Putamen (tissue), 1 donor: ENCODE measurements around the gene SIL1.

Experiments
- DNase-seq: peaks from one replicate; pipeline ENCODE4 v3.0.0-alpha.2; 2016; ENCODE audit warnings: low spot score

Gene SIL1

DNA sequence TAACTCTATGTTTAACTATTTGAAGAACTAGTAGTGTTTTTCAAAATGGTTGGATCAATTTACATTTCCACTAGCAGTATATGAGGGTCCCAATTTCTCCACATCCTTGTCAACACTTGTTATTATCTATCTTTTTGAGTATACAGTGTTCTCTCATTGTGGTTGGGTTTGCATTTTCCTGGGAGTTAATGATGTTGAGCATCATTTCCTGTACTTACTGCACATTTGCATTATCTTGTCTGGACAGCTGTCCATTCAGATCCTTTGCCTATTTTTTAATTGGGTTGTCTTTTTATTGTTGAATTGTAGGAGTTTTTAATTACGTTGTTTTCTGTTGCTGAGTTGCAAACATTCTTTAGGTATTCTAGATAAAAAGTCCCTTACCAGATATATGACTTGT, 219.6 kb downstream of the SIL1 start:
- no peak for DNase-seq

DNA sequence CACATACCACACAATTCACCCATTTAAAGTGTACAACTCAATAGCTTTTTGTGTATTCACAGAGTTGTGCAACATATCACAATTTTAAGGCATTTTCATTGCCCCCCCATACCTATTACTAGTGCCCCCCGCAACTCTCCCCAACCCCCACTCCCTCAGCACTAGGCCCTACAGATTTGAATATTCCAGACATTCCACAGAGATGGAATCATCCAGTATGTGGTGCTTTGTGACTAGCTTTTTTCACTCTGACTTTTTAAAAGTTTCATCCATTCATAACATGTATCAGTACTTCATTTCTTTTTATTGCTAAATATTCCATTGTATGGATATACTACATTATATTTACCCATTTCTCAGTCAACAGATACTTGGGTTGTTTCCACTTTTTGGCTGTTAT, 220.1 kb downstream of the SIL1 start:
- DNase-seq, result no peak

DNA sequence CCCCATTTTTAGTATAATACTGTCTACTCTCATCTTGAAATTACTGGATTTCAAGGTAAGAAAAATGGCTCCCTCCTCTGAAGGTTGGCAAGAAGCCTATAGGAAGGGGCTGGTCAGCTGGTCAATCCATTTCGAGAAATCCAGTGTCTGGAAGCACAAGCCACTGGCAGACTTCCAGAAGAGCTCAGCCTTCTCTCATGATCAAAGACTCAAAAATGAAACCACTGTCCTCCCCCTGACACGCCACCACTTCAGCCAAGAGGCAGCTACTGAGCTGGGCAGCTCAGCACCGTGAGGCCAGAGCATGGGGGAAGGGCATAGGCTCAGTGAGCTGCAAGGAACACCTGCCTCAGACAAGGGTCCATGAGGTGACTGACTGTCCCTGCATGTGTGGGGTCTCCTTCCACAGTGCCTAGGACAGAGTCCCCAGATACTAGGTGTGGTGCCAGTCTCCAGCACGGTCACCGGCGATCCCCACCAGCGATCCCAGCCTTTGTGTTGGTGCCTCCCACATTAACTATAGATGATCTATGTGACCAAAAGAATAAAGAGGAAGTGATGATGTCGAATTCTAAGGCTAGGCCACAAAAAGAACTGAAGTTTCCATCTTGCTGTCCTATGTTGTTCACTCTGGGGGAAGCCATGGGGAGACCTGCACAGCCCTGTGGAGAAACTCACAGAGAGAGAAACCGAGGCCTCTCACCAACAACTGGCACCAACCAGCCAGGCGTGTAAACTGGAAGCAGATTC, 222.9 kb downstream of the SIL1 start:
- peak; percentile 66 for DNase-seq

DNA sequence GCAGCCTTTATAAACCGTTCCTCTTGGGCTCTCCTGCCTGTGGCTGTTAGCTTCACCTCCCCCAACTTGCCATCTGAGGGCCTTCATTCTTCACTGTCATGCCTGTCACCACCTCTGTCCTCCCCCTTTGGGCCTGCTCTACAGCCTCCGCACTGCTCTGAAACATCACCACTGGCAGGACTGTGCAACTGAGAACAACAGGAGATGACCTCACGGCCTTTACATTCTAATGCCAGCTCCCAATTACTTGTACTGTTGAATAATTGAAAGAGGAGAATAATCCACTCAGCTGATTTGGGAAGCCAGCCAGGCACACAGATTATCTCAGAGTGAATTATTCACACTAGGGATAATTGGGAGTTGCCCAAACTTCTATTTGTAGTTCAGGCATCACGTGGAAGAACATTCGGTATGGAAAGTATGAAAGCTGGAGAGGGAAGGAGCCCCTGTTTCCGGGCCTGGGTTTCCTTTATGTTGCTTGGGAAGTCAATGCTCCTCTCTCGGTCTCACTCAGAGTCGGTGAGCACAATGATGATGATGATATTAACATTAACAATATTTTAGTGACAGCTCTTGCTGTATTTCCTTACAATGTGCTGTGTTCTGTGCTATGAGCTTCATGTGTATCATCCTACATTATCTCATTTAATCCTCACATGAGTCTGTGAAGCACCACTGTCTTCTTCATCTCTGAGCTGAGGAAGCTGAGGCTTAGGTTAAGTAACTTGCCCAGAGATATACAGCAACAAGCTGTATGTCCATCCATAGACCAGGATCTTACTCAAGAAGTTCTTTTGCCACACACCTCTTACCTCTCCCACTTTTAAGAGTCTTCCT, 223.7 kb downstream of the SIL1 start:
- peak; percentile 74 for DNase-seq

DNA sequence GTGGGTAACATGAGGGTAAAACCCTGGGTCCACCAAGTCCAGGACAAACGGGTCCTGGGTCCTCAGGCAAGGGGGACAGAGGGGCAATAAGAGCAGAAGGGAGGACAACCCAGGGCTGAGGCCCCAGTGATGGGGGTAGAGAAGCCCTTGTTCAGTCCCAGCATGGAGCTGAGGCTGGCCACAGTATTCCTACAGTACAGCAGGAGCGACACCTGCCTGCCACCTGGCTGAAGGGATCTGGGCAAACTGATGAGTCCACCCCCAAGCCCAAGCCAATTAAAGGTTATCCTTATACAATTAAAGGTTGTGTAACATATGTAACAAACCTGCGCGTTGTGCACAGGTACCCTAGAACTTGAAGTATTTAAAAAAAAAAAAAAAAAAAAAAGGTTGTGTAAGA, 225.3 kb downstream of the SIL1 start:
- no peak for DNase-seq

DNA sequence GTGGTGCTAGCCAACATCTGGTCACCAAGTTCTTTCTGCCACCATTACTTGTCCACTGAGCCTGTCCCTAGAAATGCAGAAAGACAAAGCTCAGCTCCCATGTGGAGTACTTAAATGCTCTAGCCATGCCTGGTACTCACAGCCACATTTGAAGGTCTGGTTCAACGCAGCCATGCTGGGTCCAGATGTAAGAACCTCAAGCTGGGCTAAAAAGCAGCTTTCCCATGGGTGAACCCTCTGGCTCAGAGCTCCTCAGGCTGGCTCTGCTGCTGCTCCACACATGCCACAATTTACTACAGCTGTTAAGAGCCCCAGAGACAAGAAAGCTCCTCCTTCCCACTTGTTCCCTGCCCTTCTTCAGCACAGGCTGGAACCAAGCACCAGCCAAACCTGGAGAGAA, 225.9 kb downstream of the SIL1 start:
- DNase-seq, result no peak

DNA sequence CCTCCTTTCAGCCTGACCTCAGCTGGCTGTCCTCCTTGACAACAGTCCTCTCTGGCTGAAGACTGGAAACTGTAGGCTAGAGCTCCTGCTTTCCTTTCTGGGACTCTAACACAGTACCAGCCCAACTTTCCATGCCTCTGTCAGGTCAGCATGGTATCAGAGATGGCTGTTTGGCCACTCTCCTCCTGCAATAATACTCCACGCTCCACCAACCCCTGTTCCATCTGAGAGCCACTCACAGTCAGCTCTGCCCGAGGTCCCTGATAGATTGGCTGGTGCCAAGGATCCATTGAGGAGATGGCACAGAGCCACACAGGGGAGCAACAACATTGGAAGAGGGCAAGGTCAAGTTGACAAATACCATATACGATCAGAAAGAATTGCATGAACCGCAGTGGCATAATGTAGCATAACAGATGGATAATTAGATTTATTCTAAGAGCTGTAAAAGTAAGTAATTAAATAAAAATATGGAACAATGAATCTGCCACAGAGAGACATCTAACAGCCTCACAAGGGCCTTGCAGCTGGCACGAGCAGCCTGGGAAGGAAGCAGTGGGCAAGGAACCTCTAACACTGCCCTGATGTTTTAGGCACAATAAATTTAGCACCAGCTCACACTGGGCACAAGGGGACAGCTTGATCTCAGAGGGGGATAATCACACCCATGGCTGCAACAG, 228.7 kb downstream of the SIL1 start:
- no peak for DNase-seq

DNA sequence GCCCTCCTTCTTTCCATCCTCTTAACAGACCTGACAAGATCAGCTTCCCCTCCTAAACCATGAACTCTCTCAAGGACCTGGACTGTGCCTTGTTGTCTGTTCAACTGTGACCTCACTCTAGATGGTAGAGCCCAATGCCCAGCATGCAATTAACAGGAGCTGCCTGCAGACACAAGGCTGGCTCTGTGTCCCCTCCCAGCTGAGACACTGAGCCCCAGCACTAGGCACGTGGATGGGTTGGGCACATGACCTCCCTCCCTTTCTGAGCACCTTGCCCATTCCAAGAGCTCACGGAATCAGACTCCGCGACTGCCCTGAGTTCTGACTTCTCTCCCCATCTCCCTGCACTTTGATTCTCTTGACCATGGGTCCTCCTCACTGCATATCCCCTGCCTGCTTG, 229.6 kb downstream of the SIL1 start:
- no peak for DNase-seq

DNA sequence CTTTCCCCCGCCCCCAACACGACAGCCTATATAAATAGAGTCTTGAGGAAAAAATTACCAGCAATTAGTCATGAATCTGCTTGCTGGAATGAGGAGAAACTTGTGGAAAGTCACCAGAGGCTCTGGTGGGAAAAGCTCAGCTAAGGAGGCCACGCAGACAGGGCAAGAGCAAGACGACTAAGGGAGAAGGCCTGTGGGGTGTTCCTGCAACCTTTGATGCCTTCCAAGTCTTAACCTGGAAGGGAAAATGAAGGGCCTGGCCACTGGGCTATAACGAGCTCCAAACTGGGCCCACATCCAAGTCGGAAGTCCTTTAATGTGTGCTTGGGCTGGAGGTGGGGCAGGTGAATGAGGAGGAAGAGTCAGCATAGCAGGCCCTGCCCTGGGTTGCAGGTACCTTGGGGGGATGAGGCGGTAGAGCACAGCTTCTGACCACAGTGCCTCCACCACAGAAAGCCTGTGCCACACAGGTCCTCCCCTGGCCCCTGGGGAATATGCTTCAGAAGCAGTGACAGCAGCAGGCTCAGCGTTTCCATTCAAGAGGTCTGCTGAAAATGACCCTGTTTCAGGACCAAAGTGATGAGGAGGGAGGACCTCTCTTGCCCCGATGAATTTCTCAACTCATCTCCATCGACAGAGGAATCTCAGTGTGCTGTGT, 230.2 kb downstream of the SIL1 start:
- no peak for DNase-seq

DNA sequence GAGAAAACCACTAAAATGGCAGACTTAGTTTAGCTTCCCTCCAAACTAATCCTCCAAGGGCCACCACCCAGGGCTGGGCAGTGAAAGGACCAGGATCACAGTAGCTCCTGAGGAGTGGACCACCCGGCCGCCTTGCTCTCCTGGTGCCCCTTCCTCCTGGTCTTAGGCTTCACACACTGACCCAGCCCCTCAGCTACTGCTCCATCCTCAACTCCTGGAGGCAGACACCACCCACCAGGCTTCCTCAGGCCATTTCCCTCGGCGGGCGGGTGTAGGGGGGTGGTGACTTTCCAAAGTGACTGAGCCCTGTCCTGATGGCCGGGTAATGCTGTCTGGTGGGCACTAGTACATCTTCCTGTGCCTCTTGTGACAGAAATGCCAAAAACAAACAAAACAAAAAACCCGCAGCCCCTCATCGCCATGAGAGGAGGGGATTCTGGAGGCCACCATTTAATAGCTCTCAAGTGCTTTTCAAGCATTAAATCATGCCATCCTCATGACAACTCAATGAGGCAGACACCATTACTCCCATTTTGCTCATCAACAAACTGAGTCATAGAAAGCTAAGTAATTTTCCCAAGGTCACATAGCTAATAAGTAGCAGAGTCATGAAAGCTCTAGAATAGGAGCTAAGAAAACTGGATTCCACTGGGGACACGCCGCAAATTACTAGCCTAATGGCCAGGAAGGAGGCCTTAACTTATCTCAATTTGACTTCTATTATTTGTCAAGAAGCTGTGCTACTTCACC, 231.8 kb downstream of the SIL1 start:
- no peak for DNase-seq

DNA sequence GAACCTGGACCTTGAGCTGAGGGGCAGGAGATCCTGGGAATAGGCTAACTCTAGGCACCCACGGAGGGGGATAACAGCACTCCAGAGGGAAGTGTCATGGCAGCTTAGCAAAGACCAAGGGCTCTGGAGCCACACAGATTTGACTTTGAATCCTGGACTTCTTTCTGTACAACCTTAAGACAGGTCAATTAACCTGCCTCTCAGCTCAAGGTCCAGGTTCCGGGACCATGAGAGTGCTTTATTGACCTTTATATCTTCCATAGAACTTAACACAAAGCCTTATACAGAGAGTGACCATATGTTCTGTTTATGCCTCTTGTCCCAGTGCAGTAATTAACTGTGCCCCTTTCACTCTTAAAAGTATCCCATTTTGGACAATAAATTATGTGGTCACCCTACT, 232.5 kb downstream of the SIL1 start:
- no peak for DNase-seq

DNA sequence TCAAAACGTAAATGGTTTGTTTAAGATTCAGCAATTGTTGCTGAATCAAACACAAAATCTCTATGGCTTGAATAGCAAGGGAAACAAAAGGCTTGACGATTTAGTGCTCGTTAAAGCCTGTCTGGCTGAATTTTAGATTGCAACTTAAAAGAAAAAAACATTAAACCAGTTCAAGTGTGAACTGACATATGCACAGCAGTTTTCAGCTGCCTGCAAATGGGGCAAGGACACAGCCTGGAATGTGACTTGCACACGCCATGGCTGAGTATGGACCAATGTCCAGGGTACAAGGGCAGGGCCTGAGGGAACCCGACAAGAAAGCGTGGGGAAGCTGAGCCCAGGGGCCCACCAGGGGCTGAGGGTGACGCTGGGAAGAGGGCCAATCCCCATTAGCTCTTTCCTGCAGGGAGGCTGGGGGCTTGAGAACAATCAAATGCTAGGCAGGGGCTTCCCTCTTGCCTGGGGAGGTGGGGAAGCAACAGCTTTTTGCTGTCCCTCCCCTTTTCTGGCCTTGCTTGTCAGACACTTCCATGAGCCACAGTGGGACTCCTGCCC, 233.4 kb downstream of the SIL1 start:
- no peak for DNase-seq

DNA sequence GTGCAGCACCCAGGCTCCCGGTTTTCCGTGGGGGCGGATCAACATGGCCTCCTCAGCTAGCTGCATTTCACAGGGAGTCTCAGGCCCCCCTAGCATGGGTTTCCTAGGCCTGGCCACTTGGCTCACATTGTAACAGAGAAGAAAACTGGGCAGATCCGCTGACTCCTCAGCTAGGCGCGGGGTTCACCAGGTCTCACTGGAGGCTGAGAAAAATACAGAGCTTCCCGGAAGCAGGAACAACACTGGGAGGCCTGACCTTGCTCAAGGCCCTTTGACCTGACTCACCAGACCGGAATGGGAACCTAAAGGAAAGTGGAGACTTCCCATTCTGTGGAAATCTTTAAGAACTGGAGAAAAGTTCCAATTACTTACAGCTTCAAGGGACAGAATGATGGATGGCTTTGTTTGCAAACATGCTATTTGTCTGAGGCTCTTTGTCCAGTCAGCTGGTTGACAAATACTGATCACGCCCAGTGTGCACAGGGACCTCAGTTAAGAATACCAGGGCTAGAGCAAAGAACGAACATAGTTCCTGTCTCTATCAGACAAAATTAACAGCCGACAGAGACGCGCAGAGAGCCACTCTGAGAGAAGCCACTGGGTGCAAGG, 234.3 kb downstream of the SIL1 start:
- no peak for DNase-seq

DNA sequence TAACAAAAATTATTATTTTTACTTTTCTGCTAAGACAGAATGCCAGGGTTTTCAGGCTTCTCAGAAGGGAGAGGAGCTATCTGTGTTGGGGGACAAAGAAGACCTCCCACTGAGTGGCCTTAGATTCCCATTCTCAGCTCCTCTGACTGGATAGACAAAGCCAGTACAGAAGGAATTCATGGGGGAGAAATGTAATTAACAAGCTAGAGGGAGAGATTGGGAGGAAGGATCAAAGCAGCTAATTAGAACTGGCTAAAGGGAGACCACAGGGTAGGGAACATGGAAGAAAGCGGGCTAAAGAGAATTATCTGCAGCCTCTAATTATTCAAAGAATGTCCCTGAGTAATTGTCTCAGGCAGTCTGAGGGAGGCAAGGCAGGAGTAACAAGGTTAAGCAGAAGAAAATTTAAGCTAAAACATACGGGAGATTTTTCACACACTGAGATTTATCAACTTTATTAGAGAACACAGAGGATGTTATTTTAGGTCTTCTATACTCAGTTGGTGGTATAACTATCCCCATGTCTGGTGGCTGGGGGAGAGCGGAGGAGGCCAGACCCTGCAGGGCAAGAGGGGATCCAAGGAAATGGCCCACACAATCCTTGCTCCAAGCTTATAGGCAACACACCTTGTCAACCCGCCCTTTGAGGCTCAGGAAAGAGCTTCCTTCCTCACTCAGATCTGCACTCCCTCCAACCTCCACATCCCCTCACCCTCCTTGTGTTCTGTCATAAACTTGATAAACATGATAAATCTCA, 235.4 kb downstream of the SIL1 start:
- no peak for DNase-seq

DNA sequence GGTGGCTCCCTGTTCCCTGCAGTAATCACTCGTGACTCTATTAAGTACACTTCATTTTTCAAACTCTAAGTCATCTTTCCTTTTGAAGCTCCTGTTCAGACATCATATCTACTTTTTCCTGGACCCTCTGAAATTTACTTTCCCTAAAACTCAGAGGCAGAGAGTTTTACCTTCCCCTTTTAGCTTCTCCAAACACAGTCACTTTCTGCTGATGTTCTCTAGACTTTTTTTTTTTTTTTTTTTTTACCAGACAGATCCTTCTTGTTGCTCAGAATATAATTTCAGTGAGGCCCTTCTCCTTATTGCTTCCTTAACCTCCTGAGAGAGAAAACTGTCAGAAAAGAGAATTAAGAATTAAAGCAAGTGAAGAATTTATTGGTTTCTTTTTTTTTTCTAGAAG, 236.4 kb downstream of the SIL1 start:
- DNase-seq, result no peak

DNA sequence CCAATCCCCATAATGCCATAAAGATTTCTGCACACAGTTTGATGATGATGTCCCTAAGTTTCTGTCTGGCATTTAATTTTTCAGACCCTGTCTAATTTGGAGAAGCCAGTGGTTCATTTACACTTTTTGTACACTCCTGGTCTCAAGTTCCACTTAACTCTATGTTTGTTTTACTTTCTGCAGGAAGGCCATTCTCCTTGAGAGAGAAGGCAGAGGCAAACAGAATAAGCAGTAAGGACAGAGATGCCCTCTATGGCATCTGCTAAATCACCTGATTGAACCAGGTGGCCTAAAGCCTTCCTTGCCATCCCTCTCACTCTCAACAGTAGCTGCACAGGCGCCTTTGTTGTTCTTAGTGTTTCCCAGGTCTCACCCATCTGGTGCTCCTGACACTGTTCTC, 236.9 kb downstream of the SIL1 start:
- DNase-seq, result no peak

DNA sequence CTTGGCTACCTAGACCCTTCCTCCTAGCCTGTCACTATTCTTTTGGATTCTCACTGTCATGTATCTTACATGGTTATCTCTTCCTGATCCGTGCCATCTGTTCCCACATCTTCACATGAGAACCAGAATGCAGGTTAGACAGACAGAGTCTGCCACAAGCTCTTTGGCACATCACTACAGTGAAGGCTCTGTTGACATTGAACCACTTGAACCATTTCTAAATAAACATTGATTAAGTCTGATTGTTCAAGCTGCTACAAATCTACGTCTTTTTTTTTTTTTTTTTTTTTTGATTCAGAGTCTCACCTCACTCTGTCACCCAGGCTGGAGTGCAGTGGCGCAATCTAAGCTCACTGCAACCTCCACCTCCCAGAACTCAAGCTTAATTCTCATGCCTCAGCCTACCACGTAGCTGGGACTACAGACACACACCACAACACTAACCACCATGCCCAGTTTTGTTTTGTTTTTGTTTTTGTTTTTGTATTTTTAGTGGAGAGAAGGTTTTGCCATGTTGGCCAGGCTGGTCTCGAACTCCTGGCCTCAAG, 237.9 kb downstream of the SIL1 start:
- no peak for DNase-seq

DNA sequence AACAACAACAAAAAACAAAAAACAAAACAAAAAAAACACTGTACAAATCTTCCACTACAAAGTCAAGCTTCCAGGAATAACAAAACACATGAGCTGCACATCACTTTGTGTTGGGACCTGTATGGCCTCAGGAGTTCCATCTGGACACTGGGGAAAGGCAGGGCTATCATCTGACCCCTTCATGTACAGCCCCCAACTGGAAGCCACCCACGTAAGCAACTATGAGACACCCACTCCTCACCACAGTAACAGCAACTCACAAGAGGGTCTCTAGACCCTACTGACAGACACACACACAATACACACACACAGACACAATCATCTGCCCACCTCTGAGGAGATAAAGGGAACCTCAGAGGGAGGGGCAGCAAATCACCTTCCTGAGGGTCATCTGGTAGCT, 241.4 kb downstream of the SIL1 start:
- DNase-seq, result no peak

DNA sequence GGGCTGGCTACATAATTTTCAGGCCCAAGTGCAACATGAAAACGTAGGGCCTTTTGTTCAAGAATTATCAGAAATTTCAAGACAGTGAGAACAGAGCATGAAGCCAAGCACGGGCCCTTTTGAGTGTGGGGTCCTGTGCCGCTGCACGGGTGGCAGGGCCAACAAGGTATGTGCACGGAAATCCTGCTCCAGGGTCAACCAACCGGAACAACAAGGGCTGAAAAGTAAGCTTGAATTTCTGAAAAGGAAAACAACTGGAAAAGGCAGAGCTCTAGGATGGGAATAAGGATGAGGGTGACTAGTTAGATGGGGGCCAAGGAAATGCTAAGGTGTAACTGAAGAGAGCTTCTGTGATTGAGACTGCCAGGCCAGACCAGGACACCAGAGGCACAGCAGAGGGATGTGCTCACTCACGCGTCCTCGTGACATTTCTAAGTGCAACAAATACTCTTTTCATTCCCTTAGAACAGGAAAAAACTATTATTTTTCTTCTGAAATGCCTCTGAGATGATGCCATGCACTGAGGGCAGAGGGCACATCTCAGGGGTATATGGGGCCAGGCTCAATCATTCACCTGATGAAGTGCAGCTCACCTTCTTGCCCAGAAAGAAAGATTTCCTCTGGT, 242.4 kb downstream of the SIL1 start:
- DNase-seq, result no peak
